Stimulated activated CD4-positive, alpha-beta T cell treated with anti-CD3 and anti-CD28 coated beads, Interleukin-4, amount 100 ng/mL, for 48 hours (primary cell): ENCODE measurements around the gene PGC.
"Not testable (repeated sequence)": the region's sequence is repeated elsewhere in the genome, so short reads cannot be mapped to it uniquely, and the experiment has no call there.

Source experiments
- DNase-seq, 2 donors: peaks; one replicate each; pipeline ENCODE4 v3.0.0-alpha.2; 2020; ENCODE audit warnings: low read depth in 2 of 2

PGC gene

DNA sequence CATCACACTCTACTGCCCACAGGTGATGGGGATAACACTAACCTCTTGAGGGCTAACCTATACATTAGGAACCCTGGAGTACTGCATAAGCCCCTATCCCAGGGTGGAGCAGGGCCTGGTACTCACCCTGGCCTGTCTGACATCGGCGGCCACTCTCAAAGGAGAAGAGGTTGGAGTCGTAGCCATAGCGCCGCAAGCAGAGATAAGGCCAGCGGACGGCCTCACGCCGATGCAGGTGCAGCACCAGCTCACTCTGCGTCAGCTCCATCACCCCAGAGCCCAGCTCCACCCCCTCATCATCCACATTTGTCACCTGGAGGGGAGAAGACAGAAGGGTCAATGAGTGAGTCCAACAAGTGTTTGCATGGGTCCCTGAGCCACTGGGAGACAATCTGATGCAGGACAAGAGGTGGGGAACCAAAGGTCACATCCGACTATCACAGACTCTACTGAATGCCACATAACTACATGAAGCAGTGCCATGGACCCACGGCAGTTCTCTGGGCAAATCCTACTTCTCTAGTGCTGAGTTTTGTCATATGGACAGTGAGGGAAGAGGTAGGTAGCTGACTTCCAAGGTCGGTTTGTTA lies 28.2 kb upstream of the PGC start:
- no peak for DNase-seq

DNA sequence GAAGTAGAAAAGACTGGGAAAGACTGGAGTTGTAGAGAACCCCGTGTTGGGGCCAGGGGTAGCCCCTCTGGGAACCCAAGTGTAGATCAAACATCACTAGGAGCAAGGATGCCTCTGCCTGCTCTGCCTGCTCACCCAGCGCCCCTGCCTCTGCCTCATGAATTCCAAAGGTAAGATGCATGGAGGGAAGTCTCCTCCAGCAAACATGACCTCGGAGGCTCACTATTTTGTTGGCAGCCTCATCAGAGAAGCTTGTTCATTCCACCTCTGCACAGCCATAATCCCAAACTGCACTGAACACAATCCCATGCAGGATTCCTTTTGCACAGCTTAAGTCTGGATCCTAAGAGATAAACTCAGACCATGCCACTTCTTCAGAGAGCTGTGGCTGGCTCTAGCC lies 27.6 kb upstream of the PGC start:
- DNase-seq, result no peak

DNA sequence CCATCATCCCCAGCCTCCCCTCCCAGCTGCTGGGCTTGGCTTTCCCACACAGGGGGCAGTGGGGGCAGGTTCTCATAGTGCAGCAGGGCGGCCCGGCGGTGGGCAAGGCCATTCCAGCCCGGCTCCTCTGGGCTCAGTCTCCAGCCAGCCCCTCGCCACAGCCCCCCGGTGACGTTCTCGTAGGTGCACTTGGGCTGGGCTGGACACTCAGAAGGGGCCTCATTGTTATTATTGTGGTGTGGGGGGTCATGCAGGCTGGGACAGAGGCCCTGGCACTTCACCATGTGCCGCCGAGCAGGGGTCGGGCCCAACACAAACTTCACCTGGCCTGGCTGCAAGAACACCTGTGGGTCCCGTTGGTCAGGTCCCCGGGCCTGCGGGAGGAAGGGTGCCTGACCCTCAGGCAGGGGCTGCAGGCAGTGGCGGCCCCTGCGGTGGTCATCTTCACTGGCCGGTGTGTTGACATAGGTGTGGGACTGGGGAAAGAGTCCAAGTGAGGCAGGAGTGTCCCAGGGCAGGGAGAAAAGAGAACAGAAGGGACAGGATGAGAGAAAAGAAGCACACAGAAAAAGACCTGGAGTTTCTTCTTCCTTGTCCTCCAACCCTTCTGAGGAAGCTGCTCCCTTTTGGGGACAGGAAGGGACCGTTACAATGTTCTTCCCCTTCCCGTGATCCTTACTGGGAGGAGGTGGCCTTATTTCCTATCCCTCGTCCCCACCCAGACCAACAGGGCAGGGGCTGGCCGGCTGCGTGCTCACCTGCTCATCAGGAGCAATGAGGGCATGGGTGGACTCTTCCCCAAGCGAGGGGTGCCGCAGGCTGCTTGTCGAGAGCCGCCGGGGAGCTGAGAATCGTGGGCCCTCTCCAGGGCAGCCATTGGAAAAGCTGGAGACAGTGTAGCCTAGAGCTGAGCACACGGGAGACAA lies 24.1 kb upstream of the PGC start:
- no peak for DNase-seq

DNA sequence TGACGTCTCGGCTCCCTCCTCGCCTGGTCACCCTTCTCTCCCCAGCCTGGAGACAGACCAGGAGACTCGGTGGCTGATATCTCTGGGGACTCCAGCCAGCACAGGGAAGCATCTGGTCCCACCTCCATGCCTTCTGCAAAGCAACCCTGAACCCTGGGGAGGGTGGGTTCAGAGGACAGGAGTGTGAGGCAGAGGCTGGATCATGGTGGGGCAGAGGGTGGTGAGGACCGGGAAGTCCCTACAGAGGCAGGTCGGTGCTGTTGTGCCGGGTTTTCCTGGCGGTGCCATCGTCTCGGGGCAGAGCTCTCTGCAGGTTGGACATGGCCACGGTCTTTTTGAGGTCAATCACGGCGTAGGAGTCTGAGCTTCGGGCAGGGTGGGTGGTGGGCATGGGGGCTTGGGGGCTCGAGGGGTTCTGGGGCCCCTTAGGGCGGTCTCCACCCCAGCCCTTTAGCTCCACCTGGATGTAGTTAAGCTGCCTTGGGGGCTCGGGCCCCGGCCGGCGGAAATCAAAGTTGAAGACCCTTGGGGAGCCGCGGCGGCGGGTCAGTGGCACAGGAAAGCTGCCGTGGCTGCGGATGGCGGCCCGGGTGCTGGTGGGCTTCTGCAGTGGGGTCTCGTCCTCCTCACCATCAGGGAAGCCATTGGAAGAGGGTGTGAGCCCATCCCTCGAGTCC lies 23.3 kb upstream of the PGC start:
- DNase-seq, result no peak

DNA sequence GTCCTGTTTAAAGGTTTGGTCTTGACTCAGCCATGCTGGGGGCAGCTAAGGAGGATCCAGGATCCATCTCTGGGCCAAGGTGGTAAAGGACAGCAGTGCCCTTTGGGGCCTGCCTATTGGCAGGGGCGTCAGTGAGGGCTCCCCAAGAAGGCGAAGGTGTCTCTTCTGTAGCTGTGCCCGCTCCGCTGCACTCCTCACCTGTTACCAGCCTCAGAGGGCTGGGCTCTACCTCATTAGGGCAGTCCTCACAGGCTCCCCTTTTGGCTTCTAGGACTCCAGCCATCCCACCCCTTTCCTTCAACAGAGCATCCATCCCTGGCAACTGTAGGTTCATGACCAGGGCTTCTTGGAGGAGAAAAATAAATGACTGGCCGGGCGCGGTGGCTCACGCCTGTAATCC lies 22.2 kb upstream of the PGC start:
- DNase-seq, result no peak

DNA sequence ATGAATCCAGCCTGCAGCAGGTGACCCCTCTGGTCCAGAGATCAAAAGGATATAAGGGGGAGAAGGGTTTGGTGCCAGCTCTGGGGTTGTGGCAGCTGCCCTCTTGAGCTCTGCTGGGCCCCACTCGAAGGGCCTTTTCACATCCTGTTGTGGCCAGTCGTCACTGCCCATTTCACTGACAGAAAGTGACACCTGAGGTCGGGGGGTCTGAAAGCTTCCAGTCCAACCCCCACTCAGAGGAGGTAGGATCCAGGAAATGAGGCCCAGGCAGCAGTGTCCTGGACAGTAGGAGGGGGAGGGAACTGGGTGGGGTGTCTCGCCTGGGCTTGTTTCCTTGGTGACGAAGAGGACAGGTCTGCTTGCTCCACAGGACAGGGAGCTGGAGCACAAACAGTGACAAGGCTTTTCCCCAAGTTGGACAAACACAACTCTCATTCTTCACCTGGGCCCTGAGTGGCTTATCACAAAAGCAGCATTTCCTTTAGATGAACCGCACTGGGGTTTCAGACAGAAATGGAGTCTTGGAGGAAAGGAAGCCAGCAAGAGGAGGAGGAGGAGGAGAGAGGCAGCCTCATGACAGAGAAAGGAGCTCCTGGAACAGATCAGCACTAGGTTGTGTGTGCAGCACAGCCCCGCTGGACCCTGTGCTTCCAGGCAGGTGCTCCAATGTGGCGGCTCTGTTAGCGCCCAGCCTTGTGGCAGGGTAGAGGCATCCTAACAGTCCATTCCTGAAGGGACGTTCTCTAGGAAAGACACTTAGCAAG lies 21.5 kb upstream of the PGC start:
- DNase-seq, result no peak

DNA sequence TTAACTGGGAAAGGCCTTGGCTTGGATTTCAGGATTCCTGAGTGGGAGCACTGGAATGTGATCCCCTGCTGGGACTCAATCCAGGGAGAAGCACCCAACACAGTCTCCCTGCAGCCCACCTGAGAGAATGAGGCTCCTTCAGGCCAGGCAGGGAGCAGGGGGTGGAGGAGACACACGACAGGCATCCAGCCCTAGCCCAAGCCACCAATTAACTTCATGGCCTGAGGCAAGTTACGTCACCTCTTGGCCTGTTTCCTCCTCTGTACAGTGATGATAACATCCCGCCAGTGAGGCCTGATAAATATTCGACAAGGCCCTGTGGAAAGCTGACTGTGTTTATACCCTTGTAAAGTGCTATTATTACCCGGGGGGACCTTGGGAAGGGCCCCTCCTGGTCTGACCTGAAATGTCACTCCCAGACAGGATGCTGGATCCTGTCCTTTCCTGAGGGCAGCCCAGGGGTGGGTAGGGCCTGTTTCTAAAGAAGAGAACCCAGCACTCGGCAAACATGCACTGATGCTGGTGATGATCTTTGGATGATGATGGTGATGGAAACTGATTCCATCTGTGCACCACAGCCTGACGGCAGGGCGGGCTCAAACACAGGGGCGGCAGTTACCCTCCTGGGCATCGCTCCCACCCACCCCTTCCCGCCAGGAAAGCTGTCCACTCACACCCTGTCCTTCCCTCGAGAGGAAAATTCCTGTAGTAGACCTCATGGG lies 20.1 kb upstream of the PGC start:
- DNase-seq, result no peak

DNA sequence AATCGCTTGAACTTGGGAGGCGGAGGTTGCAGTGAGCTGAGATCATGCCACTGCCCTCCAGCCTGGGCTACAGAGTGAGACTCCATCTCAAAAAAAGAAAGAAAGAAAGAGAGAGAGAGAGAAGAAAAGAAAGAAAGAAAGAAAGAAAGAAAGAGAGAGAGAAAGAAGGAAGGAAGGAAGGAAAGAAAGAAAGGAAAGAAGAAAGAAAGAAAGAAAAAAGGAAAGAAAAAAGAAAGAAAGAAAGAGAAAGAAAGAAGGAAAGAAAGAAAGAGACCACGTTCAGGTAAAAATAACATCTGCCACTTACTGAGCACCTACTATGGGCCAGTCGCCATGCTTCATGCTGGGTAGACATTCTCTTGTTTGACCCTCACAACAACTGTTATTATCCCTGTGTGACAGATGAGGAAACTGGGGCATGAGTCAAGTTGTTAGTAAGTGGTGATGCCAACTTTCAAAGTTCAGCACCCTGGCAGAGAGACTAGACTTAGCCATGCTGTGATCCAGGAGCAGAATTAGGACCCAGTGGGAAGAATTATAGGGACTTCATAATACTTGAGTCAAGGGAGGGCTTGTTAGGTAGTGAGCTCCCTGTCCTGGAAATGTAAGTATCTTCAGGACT lies 19.0 kb upstream of the PGC start:
- DNase-seq, result not testable (repeated sequence)

DNA sequence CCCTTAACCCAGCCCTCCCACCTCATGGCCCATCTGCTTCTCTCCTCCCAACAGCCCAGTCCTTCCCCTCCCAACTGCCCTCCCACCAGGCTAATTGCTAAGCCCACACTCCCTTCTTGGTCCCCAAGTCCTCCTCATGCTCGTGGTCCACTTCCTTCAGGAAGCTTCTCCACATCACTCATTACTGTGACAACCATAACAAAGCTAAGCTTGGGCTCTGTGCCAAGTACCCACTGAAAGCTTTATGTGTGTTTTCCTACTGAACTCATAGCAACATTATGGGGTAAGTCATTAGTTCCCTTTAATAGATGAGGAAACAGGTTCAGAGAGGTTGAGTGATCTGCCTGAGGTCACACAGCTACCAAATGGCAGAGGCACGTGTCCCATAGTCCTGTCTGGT lies 16.3 kb upstream of the PGC start:
- no peak for DNase-seq

DNA sequence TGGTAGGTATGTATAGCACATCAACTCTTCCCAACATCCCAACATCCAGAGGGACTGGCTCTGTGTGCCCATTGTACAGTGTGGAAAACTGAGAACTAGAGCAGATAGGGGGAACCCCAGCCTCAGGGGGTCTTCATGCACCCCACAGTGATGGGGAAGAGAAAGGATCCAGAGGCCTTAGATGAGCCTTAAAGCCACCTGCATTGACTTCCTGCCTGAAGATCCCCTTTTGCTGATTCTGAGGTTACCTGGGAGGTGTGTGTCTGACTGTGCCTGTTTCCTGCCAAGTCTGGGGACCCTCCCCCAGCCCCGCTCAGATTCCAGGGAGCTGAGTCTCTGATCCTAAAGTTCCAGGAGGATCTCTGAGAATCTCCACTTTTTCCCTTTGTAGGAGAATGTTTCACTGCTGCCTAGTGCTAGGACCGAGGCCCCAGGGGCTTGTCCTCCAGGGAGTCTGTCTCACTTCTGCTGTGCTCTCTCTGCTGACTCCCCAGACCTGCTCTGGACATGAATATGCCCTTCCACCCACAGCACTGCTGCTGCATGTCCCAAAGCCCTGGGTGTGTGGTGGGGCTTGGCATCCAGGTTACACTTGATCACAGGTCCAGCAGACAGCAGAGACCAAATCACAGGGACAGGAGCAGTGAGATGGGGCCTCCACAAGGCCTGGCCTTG lies 12.8 kb upstream of the PGC start:
- DNase-seq, result no peak

DNA sequence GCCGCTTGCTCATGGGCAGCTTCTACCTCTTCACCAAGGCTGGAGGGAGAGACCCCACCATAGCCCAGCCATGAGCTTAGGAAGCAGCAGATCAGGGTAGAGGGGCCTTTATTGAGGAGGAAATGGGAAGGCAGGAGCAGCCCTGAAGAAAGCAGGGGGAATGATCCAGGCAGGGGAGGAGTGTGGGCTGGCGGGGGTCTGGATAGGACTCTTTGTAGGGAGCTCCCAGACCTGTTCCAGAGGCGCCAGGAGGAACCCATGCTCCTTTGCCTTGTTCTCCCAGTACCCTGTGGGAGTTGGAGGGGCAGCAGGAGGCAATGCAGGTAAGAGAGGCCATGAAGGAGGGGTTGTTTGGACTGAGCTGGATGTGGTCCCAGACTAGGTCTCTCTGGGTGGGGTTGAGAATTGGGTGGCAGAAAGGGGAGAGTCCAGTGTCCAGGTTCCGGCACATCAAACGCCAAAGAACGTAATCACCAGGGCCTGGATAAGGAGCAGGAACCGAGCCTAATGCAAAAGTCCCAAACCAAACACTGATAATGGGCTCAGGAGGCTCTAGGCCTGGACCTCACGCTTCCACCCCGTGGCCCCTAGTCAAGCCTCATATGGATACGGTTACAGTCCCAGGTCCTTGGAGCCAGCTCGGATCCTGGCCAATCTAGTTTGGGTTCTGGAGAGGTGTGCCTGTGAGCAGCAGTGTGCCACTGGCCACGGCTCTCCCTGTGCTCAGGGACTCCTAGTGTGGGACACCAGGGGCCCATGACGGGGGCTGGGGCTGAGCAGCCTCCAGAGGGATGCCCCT lies 12.1 kb upstream of the PGC start:
- no peak for DNase-seq

DNA sequence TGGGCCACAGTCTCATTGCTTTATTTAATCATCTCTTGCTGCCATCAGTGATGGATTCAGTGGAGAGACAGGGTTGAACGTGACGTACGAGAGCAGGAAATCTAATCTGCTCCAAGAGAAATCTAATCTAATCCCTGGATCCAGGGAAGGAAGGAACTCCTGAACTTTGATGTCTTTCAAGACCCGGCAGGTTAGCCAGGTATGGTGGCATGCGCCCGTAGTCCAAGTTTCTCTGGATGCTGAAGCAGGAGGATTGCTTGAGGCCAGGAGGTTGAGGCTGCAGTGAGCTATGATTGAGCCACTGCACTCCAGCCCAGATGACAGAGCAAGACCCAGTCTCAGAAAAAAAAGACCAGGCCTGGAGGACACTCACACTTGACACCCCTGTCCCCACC lies 11.4 kb upstream of the PGC start:
- DNase-seq, result no peak

DNA sequence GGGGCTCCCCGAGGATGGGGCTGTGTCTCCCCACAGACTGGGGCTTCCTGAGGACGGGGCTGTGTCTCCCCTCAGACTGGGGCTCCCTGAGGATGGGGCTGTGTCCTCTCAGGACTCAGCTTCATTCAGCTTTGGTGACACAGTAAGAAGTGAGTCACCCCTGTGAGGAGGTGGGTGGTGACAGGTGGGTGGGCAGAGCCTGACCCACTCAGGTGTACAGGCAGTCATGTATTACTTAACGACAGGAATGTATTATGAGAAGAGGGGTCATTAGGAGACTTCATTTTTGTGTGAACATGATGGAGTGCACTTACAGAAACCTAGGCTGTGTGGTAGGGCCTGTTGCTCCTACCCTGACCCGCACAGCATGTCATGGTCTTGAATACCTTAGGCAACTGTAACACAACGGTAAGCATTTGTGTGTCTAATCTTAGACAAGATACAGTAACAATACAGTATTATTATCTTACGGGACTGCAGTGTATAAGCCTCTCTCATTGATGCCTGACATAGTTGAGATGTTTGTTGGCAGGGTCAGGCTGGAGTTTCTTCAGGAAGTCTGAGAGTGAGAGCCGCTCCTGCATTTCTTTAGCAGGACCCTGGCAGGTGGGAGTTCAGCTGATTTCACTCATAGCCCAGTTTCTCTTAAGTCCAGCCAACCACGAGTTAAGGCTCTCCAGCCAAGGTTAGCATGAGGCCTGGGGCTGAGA lies 10.9 kb upstream of the PGC start:
- DNase-seq, result no peak

DNA sequence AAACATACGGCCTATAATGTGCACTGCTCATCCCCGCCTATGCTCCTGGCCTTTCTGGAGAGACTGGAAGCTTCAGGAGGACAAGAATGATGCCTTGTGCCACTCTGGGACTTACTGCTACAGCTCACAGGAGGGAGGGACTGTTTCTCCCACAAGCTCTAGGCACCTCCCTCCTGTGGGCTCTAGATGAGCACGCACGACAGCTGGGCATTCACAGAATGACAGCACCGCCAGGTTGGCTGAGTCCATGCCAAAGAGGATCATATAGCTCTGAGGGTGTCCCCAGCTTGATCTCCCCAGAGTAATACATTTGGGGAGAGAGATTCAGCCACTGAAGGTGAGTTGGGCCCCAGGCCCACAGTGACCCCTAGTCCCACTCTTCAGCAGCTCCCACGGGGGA lies 10.1 kb upstream of the PGC start:
- DNase-seq, result no peak

DNA sequence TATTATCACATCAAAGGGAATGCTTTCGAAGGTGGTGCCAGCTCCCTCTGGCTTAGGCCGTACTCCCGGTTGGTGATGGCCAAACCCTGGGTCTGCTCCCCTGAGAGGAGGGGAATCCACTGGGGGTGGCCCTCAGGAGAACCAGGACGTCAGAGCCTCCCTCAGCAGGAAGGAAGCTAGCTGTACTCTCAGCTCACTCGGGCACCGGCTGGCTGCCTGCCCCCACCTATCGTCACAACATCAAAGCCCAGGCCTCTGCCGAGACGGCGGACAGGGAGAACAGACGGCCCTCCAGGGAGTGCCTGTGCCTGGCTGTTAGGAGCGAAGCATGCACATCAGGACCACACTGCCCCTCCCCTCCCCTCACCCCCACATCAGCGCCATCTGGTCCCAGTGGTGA lies 9.2 kb upstream of the PGC start:
- no peak for DNase-seq

DNA sequence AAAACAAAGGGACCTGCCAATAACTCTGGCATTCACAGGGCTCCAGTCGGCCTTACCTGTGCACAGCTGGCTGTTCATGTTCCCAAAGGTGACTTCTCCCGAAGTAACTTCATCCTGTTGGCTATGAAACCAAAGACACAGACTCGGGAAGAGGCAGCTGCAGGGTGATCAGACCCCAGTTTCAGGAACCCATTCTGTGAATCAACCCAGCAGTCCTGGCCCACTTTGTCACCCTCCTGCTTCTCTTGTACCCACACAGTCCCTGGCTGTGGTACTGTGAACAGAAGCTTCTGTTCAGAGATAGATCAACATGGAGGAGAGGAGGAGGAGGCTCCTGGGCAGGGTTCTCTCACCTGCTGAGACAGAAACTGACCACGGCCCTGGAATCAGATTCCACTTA lies 8.7 kb upstream of the PGC start:
- no peak for DNase-seq

DNA sequence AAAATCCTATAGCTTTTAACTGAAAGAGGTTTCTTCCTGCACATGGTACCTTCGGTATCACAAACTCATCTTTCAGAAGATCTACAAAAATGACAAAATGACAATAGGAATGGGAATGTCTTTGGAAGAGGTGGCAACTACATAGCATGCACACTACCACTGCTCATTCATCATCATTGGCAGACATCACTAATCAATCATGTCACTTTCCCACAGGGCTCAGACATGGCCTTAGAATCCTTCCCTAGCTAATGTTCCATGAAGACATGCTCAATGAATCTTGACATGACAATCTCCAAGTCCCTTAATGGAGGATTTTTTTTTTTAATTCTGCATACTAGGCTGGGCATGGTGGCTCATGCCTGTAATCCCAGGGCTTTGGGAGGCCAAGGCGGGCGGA lies 3.2 kb upstream of the PGC start:
- DNase-seq, result no peak

DNA sequence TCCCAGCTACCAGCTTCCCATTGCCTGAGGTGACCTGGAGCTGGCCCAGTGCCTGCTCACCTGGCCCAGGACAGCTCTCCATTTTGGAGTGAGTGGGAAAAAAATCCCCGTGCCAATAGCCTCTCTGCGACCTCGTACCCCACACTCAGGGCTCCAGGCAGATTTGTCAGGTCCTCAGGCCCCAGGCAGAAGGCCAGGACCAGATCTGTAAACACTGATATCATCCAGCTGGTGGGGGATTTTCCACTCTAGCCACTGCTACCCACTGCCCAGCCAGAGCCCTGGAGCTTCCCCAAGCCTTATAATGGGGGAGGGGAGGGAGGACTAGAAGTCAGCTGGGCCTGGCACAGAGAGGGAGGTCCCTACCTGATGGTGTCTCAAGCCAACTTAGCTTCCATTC lies 1.3 kb upstream of the PGC start:
- DNase-seq, result no peak

DNA sequence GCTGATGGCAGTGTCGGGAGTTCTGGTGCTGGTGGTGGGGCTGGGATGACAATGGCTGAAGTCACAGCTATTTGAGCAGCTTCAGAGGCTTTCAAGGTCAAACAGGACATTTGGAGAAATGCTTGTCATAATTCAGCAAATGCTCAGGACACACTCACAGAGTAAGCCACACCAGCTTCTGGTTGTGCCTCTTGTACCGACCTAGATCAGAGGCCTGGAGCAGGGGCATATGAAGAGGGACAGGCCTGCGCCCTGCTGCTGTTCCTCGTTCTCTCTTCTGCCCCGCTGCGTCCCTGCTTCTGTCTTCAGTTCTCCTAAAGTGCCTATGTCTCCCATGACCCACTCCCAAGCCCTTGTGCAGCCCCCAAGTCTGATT lies 893 bp upstream of the PGC start:
- DNase-seq, result no peak
